HepG2 (cell line): Measurements from ENCODE around the gene RFC1. TPM values are rescaled to one million over a fixed set of nuclear protein-coding genes. Genes with fewer than 3 reads are reported as not detected.

ENCODE experiments used
- DPF2 ChIP-seq: sonication (generic); formaldehyde crosslinking; IDR thresholded peaks from 2 replicates; pipeline ENCODE4 v1.4.0; 2020; ENCODE audit warnings: mild to moderate bottlenecking, low read depth, missing genetic modification reagents, borderline replicate concordance
- FOXC1 ChIP-seq: sonication (generic); formaldehyde crosslinking; IDR thresholded peaks from 2 replicates; pipeline ENCODE4 v1.8.0; 2022; ENCODE audit warnings: mild to moderate bottlenecking, missing genetic modification reagents, borderline replicate concordance
- FOXO1 ChIP-seq: sonication (generic); formaldehyde crosslinking; IDR thresholded peaks from 2 replicates; pipeline ENCODE4 v1.4.0; 2020; ENCODE audit warnings: missing genetic modification reagents
- GATA4 ChIP-seq: sonication (generic); IDR thresholded peaks from 2 replicates; pipeline ENCODE4 v1.6.1; 2016; ENCODE audit warnings: antibody characterized with exemption, low read depth, borderline replicate concordance
- HDAC1 ChIP-seq: sonication (generic); formaldehyde crosslinking; IDR thresholded peaks from 2 replicates; pipeline ENCODE4 v1.5.1; 2020; ENCODE audit warnings: mild to moderate bottlenecking, missing genetic modification reagents
- HMGA1 ChIP-seq: sonication (generic); formaldehyde crosslinking; conservative IDR thresholded peaks from 2 replicates; pipeline ENCODE4 v1.4.0; 2020; ENCODE audit warnings: missing genetic modification reagents
- JDP2 ChIP-seq: sonication (generic); formaldehyde crosslinking; IDR thresholded peaks from 2 replicates; pipeline ENCODE4 v1.8.1; 2022; ENCODE audit warnings: missing genetic modification reagents, borderline replicate concordance
- MEF2D ChIP-seq: sonication (generic); formaldehyde crosslinking; IDR thresholded peaks from 2 replicates; pipeline ENCODE4 v1.5.1; 2020; ENCODE audit warnings: mild to moderate bottlenecking, missing genetic modification reagents
- MLLT10 ChIP-seq: sonication (generic); formaldehyde crosslinking; IDR thresholded peaks from 2 replicates; pipeline ENCODE4 v1.4.0; 2020; ENCODE audit warnings: missing genetic modification reagents
- MTA3 ChIP-seq: sonication (generic); formaldehyde crosslinking; IDR thresholded peaks from 2 replicates; pipeline ENCODE4 v1.4.0; 2020; ENCODE audit warnings: missing genetic modification reagents
- MTF1 ChIP-seq: sonication (generic); formaldehyde crosslinking; IDR thresholded peaks from 2 replicates; pipeline ENCODE4 v1.5.0; 2020; ENCODE audit warnings: missing genetic modification reagents
- NKX3-1 ChIP-seq: sonication (generic); formaldehyde crosslinking; IDR thresholded peaks from 2 replicates; pipeline ENCODE4 v1.5.0; 2020; ENCODE audit warnings: missing genetic modification reagents
- RBAK ChIP-seq: sonication (generic); formaldehyde crosslinking; IDR thresholded peaks from 2 replicates; pipeline ENCODE4 v1.5.1; 2020; ENCODE audit warnings: mild to moderate bottlenecking, missing genetic modification reagents
- RBFOX2 ChIP-seq: fragments of 200-400 bp; formaldehyde crosslinking; IDR thresholded peaks from 2 replicates; pipeline ENCODE4 v1.6.1; 2017; ENCODE audit warnings: low read depth, mild to moderate bottlenecking, low read length
- SKI ChIP-seq: fragments of 450-650 bp; IDR thresholded peaks from one replicate; pipeline ENCODE4 v1.6.1; 2018; ENCODE audit warnings: mild to moderate bottlenecking; ENCODE audit not compliant: partially characterized antibody
- SMC3 ChIP-seq: IDR thresholded peaks from 2 replicates; pipeline ENCODE4 v1.6.1; 2011; ENCODE audit warnings: low read length, improper control_type of control experiment
- TOE1 ChIP-seq: sonication (generic); formaldehyde crosslinking; IDR thresholded peaks from 2 replicates; pipeline ENCODE4 v1.4.0; 2020; ENCODE audit warnings: mild to moderate bottlenecking, missing genetic modification reagents
- ZMYM2 ChIP-seq: sonication (generic); formaldehyde crosslinking; IDR thresholded peaks from 2 replicates; pipeline ENCODE4 v1.8.0; 2022; ENCODE audit warnings: mild to moderate bottlenecking, missing genetic modification reagents
- ZNF17 ChIP-seq: sonication (generic); formaldehyde crosslinking; IDR thresholded peaks from 2 replicates; pipeline ENCODE4 v1.5.0; 2020; ENCODE audit warnings: mild to moderate bottlenecking, missing genetic modification reagents
- ZNF317 ChIP-seq: sonication (generic); formaldehyde crosslinking; IDR thresholded peaks from 2 replicates; pipeline ENCODE4 v1.5.0; 2020; ENCODE audit warnings: mild to moderate bottlenecking, missing genetic modification reagents
- ZNF441 ChIP-seq: sonication (generic); formaldehyde crosslinking; IDR thresholded peaks from 2 replicates; pipeline ENCODE4 v1.7.0; 2021; ENCODE audit warnings: missing genetic modification reagents, borderline replicate concordance
- ZNF678 ChIP-seq: sonication (generic); formaldehyde crosslinking; IDR thresholded peaks from 2 replicates; pipeline ENCODE4 v1.4.0; 2020; ENCODE audit warnings: mild to moderate bottlenecking, missing genetic modification reagents
- polyA plus RNA-seq, 8 experiments: library from polyadenylated mRNA; depleted of rRNA in 3 of 8; stranded (reverse) in 7 of 8; unstranded in 1 of 8; fragments of >200 nt; fragmentation: Illumina TruSeq in 4 of 8; extraction: Trizol in 4 of 8; gene quantifications; 2 replicates each; pipeline versions ENCODE4 v1.2.1 to v1.2.3, GENCODE V29; 2011 to 2016; ENCODE audit warnings: low read depth in 4 of 8, missing spikeins in 1 of 8, mixed read lengths in 1 of 8; ENCODE audit not compliant: insufficient read depth in 1 of 8
- total RNA-seq, 5 experiments: library from RNA; depleted of rRNA; stranded (reverse); fragments of >200 nt; fragmentation: Illumina TruSeq; extraction: Trizol; gene quantifications; 2 replicates each; pipeline ENCODE4 v1.2.3, GENCODE V29; 2016; ENCODE audit warnings: low read depth in 1 of 5
- TF ChIP-seq, protein P1 (sequence below): sonication (generic); formaldehyde crosslinking; IDR thresholded peaks from 2 replicates; pipeline ENCODE4 v1.4.0; 2020; ENCODE audit warnings: missing genetic modification reagents
- TF ChIP-seq, protein P2 (sequence below): sonication (generic); formaldehyde crosslinking; IDR thresholded peaks from 2 replicates; pipeline ENCODE4 v1.4.0; 2020; ENCODE audit warnings: missing genetic modification reagents
- TF ChIP-seq, protein P3 (sequence below): sonication (generic); IDR thresholded peaks from 2 replicates; pipeline ENCODE4 v1.6.1; 2016; ENCODE audit warnings: low read depth, borderline replicate concordance
- TF ChIP-seq, protein P4 (sequence below): fragments of 450-650 bp; IDR thresholded peaks from 2 replicates; pipeline ENCODE4 v1.6.1; 2017; ENCODE audit warnings: mild to moderate bottlenecking

The RFC1 gene
- total and polyA plus RNA-seq, 2 of the 13 experiments (the other 11 are each of a cell fraction or from before 2014, with no cell fraction given) = 15.9 to 78.8 TPM

DNA sequence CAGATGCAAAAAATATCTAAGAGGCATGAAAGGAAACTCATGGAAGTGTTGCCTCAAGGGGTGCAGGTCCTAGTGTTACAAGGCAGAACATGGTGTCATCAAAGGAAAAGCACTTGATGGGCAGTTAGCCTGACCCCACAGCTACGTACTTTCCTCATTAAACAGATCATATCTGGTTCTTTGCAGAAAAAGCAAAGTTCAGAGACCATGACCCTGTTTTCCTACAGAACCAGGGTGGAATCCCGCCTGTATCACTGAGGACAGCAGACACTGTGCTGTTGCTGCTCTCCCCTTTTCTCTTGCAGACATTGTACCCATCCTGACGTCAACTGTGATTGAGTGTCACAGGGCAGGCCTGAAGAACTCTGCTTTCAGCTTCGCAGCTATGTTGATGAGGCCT lies 91.7 kb downstream of the RFC1 start (continued):
- no peak for TF ChIP-seq JDP2 (CRISPR knock-in tag)
- TF ChIP-seq ZNF441 (CRISPR knock-in tag) = no peak
- TF ChIP-seq MEF2D = peak; percentile 55; the same call in 1 of the 2 replicates
- TF ChIP-seq ZNF678 (CRISPR knock-in tag) = no peak
- no peak for TF ChIP-seq ZNF17 (CRISPR knock-in tag)
- TF ChIP-seq RBAK = no peak
- TF ChIP-seq, protein P1, sequence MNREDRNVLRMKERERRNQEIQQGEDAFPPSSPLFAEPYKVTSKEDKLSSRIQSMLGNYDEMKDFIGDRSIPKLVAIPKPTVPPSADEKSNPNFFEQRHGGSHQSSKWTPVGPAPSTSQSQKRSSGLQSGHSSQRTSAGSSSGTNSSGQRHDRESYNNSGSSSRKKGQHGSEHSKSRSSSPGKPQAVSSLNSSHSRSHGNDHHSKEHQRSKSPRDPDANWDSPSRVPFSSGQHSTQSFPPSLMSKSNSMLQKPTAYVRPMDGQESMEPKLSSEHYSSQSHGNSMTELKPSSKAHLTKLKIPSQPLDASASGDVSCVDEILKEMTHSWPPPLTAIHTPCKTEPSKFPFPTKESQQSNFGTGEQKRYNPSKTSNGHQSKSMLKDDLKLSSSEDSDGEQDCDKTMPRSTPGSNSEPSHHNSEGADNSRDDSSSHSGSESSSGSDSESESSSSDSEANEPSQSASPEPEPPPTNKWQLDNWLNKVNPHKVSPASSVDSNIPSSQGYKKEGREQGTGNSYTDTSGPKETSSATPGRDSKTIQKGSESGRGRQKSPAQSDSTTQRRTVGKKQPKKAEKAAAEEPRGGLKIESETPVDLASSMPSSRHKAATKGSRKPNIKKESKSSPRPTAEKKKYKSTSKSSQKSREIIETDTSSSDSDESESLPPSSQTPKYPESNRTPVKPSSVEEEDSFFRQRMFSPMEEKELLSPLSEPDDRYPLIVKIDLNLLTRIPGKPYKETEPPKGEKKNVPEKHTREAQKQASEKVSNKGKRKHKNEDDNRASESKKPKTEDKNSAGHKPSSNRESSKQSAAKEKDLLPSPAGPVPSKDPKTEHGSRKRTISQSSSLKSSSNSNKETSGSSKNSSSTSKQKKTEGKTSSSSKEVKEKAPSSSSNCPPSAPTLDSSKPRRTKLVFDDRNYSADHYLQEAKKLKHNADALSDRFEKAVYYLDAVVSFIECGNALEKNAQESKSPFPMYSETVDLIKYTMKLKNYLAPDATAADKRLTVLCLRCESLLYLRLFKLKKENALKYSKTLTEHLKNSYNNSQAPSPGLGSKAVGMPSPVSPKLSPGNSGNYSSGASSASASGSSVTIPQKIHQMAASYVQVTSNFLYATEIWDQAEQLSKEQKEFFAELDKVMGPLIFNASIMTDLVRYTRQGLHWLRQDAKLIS (CRISPR knock-in tag) = no peak
- TF ChIP-seq, protein P2, sequence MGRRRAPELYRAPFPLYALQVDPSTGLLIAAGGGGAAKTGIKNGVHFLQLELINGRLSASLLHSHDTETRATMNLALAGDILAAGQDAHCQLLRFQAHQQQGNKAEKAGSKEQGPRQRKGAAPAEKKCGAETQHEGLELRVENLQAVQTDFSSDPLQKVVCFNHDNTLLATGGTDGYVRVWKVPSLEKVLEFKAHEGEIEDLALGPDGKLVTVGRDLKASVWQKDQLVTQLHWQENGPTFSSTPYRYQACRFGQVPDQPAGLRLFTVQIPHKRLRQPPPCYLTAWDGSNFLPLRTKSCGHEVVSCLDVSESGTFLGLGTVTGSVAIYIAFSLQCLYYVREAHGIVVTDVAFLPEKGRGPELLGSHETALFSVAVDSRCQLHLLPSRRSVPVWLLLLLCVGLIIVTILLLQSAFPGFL (CRISPR knock-in tag) = no peak
- TF ChIP-seq RBFOX2 = no peak
- TF ChIP-seq, protein P3, sequence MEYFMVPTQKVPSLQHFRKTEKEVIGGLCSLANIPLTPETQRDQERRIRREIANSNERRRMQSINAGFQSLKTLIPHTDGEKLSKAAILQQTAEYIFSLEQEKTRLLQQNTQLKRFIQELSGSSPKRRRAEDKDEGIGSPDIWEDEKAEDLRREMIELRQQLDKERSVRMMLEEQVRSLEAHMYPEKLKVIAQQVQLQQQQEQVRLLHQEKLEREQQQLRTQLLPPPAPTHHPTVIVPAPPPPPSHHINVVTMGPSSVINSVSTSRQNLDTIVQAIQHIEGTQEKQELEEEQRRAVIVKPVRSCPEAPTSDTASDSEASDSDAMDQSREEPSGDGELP = no peak
- no peak for TF ChIP-seq FOXC1 (CRISPR knock-in tag)
- no peak for TF ChIP-seq GATA4
- no peak; the same call in 1 of the 2 replicates for TF ChIP-seq HDAC1 (CRISPR knock-in tag)
- TF ChIP-seq, protein P4, sequence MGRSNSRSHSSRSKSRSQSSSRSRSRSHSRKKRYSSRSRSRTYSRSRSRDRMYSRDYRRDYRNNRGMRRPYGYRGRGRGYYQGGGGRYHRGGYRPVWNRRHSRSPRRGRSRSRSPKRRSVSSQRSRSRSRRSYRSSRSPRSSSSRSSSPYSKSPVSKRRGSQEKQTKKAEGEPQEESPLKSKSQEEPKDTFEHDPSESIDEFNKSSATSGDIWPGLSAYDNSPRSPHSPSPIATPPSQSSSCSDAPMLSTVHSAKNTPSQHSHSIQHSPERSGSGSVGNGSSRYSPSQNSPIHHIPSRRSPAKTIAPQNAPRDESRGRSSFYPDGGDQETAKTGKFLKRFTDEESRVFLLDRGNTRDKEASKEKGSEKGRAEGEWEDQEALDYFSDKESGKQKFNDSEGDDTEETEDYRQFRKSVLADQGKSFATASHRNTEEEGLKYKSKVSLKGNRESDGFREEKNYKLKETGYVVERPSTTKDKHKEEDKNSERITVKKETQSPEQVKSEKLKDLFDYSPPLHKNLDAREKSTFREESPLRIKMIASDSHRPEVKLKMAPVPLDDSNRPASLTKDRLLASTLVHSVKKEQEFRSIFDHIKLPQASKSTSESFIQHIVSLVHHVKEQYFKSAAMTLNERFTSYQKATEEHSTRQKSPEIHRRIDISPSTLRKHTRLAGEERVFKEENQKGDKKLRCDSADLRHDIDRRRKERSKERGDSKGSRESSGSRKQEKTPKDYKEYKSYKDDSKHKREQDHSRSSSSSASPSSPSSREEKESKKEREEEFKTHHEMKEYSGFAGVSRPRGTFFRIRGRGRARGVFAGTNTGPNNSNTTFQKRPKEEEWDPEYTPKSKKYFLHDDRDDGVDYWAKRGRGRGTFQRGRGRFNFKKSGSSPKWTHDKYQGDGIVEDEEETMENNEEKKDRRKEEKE = no peak
- TF ChIP-seq TOE1 (CRISPR knock-in tag) = no peak
- TF ChIP-seq FOXO1 (CRISPR knock-in tag) = peak; percentile 61; the same call in 1 of the 2 replicates
- TF ChIP-seq MTA3 (CRISPR knock-in tag) = no peak
- TF ChIP-seq ZNF317 (CRISPR knock-in tag) = peak; percentile 93
- no peak for TF ChIP-seq MLLT10 (CRISPR knock-in tag)
- peak; percentile 18; the same call in 1 of the 2 replicates for TF ChIP-seq DPF2 (CRISPR knock-in tag)
- TF ChIP-seq SMC3 = no peak
- TF ChIP-seq NKX3-1 (CRISPR knock-in tag) = no peak
- TF ChIP-seq SKI = no peak
- no peak for TF ChIP-seq ZMYM2
- TF ChIP-seq MTF1 (CRISPR knock-in tag) = no peak
- no peak for TF ChIP-seq HMGA1 (CRISPR knock-in tag)
